Hepatocyte (in vitro differentiated cells): ENCODE data around the gene PIK3R2.

Experiments used
- CTCF ChIP-seq: fragments of 200-600 bp; sonication (generic); IDR thresholded peaks from 2 replicates; pipeline ENCODE4 v1.5.1; 2016; ENCODE audit warnings: antibody characterized with exemption, mild to moderate bottlenecking; ENCODE audit not compliant: poor library complexity
- EZH2 ChIP-seq: fragments of 200-600 bp; sonication (generic); IDR thresholded peaks from 2 replicates; pipeline ENCODE4 v1.6.1; 2016; ENCODE audit warnings: antibody characterized with exemption, mild to moderate bottlenecking, borderline replicate concordance

GRCh38 chr19:18191640-18192062 is 38.7 kb downstream of the PIK3R2 start:
- TF ChIP-seq CTCF = no peak
- TF ChIP-seq EZH2 = no peak
